22Rv1 (cell line): ENCODE results near the gene TLL2.

Experiments
- ZFX ChIP-seq: fragments of 450-650 bp; IDR thresholded peaks from 2 replicates; pipeline ENCODE4 v1.6.1; 2017; ENCODE audit warnings: antibody characterized with exemption, borderline replicate concordance
- TF ChIP-seq, protein P1 (sequence below): fragments of 450-650 bp; IDR thresholded peaks from 2 replicates; pipeline ENCODE4 v1.5.1; 2017; ENCODE audit warnings: mild to moderate bottlenecking

DNA sequence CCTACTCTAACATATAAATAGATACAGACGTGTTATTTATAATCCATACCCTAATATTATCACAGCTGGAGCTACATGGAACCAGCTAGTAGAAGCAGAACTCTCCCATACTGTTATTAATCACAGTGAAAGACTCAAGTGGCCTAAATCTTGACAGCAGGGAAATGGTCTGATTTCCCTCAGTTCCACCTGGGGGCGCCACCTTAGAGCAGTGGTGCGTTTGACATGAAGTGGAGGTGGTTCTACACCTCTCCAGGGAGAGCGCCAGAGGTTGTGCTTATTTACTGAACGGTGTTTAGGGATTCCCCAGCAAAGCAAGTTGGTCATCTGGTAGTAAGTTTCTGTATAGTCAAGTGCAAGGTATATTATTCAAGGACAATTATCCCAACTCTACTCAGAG, 191.9 kb downstream of the TLL2 start:
- TF ChIP-seq, protein P1, sequence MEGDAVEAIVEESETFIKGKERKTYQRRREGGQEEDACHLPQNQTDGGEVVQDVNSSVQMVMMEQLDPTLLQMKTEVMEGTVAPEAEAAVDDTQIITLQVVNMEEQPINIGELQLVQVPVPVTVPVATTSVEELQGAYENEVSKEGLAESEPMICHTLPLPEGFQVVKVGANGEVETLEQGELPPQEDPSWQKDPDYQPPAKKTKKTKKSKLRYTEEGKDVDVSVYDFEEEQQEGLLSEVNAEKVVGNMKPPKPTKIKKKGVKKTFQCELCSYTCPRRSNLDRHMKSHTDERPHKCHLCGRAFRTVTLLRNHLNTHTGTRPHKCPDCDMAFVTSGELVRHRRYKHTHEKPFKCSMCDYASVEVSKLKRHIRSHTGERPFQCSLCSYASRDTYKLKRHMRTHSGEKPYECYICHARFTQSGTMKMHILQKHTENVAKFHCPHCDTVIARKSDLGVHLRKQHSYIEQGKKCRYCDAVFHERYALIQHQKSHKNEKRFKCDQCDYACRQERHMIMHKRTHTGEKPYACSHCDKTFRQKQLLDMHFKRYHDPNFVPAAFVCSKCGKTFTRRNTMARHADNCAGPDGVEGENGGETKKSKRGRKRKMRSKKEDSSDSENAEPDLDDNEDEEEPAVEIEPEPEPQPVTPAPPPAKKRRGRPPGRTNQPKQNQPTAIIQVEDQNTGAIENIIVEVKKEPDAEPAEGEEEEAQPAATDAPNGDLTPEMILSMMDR: 0 out of 2 replicates have a peak, but pooled peaks have one; percentile 31
- TF ChIP-seq ZFX: no peak
